K562 (cell line): ENCODE measurements around the gene TMEM143. TPM values are rescaled to one million over a fixed set of nuclear protein-coding genes. Genes with fewer than 3 reads are reported as not detected.

Experiments
- CGGBP1 ChIP-seq: fragments of 250-450 bp; sonication (Bioruptor Pico); IDR thresholded peaks from 2 replicates; pipeline ENCODE4 v1.9.0; 2021; ENCODE audit warnings: mild to moderate bottlenecking
- DNMT1 ChIP-seq: fragments of 450-650 bp; IDR thresholded peaks from 2 replicates; pipeline ENCODE4 v1.6.1; 2016; ENCODE audit warnings: antibody characterized with exemption, mild to moderate bottlenecking
- E2F3 ChIP-seq: fragments of 250-450 bp; sonication (Bioruptor Pico); IDR thresholded peaks from 2 replicates; pipeline ENCODE4 v1.4.0; 2020; ENCODE audit warnings: mild to moderate bottlenecking
- KLF1 ChIP-seq: fragments of 450-650 bp; IDR thresholded peaks from 2 replicates; pipeline ENCODE4 v1.6.1; 2016; ENCODE audit warnings: missing genetic modification characterization, missing compliant biosample characterization
- NFYB ChIP-seq: IDR thresholded peaks from 2 replicates; pipeline ENCODE4 v1.6.1; 2011; ENCODE audit warnings: mild to moderate bottlenecking, moderate library complexity; ENCODE audit not compliant: insufficient read length; ENCODE audit errors: extremely low read depth
- POLR2AphosphoS5 ChIP-seq: IDR thresholded peaks from 2 replicates; pipeline ENCODE4 v1.6.1; 2011; ENCODE audit warnings: mild to moderate bottlenecking, low read depth, low read length, moderate library complexity; ENCODE audit not compliant: control insufficient read depth, insufficient read depth
- SMC3 ChIP-seq: conservative IDR thresholded peaks from 2 replicates; pipeline ENCODE4 v1.6.1; 2011; ENCODE audit warnings: low read depth, low read length, improper control_type of control experiment; ENCODE audit not compliant: insufficient read depth
- ZBTB26 ChIP-seq: fragments of 450-650 bp; formaldehyde crosslinking; IDR thresholded peaks from 2 replicates; pipeline ENCODE4 v1.4.0; 2022; ENCODE audit warnings: missing genetic modification characterization
- ZHX1 ChIP-seq: fragments of 150-350 bp; conservative IDR thresholded peaks from 2 replicates; pipeline ENCODE4 v1.6.1; 2014; ENCODE audit warnings: low read length
- ZNF174 ChIP-seq: fragments of 250-450 bp; sonication (Bioruptor Pico); IDR thresholded peaks from 2 replicates; pipeline ENCODE4 v1.4.0; 2020; ENCODE audit warnings: mild to moderate bottlenecking
- ZNF583 ChIP-seq: fragments of 250-450 bp; sonication (Bioruptor Pico); IDR thresholded peaks from 2 replicates; pipeline ENCODE4 v1.4.0; 2020
- polyA plus RNA-seq, 8 experiments: library from polyadenylated mRNA; depleted of rRNA in 4 of 8; stranded (reverse) in 5 of 8; unstranded in 3 of 8; fragments of >200 nt; fragmentation: Nextera tagmentation in 2 of 8; fragmentation: Illumina TruSeq in 1 of 8; extraction: Ambion mirVana in 2 of 8; extraction: Trizol in 1 of 8; gene quantifications; 2 replicates each; pipeline versions ENCODE4 v1.2.1 to v1.2.3, GENCODE V29; 2011 to 2014; ENCODE audit warnings: inconsistent platforms in 1 of 8, missing spikeins in 1 of 8
- total RNA-seq, 7 experiments: library from RNA; depleted of rRNA in 6 of 7; stranded (reverse); fragments of >200 nt in 6 of 7; fragmentation: Illumina TruSeq in 2 of 7; extraction: Trizol in 2 of 7; gene quantifications; 2 replicates each; pipeline versions ENCODE4 v1.2.1 to v1.2.3, GENCODE V29; 2011 to 2021; ENCODE audit warnings: low replicate concordance in 1 of 7
- TF ChIP-seq, protein P1 (sequence below): sonication (generic); formaldehyde crosslinking; IDR thresholded peaks from 2 replicates; pipeline ENCODE4 v1.8.1; 2023; ENCODE audit warnings: missing genetic modification reagents, mild to moderate bottlenecking, borderline replicate concordance
- TF ChIP-seq, protein P2 (sequence below): fragments of 450-650 bp; formaldehyde crosslinking; IDR thresholded peaks from 2 replicates; pipeline ENCODE4 v1.4.0; 2020; ENCODE audit warnings: mild to moderate bottlenecking, moderate library complexity
- TF ChIP-seq, protein P3 (sequence below): fragments of 200-800 bp; sonication (Bioruptor generic); IDR thresholded peaks from 2 replicates; pipeline ENCODE4 v1.6.1; 2017; ENCODE audit warnings: missing genetic modification characterization, missing compliant biosample characterization

TMEM143 gene
- total and polyA plus RNA-seq, 9 of the 15 experiments (the other 6 are each of a cell fraction or from before 2014, with no cell fraction given), result 0.66 to 8.8 (median 4.3) TPM

- TF ChIP-seq NFYB, result peak; percentile 74
- TF ChIP-seq DNMT1, result no peak
- no peak for TF ChIP-seq ZBTB26 (CRISPR knock-in tag)
- TF ChIP-seq, protein P1, sequence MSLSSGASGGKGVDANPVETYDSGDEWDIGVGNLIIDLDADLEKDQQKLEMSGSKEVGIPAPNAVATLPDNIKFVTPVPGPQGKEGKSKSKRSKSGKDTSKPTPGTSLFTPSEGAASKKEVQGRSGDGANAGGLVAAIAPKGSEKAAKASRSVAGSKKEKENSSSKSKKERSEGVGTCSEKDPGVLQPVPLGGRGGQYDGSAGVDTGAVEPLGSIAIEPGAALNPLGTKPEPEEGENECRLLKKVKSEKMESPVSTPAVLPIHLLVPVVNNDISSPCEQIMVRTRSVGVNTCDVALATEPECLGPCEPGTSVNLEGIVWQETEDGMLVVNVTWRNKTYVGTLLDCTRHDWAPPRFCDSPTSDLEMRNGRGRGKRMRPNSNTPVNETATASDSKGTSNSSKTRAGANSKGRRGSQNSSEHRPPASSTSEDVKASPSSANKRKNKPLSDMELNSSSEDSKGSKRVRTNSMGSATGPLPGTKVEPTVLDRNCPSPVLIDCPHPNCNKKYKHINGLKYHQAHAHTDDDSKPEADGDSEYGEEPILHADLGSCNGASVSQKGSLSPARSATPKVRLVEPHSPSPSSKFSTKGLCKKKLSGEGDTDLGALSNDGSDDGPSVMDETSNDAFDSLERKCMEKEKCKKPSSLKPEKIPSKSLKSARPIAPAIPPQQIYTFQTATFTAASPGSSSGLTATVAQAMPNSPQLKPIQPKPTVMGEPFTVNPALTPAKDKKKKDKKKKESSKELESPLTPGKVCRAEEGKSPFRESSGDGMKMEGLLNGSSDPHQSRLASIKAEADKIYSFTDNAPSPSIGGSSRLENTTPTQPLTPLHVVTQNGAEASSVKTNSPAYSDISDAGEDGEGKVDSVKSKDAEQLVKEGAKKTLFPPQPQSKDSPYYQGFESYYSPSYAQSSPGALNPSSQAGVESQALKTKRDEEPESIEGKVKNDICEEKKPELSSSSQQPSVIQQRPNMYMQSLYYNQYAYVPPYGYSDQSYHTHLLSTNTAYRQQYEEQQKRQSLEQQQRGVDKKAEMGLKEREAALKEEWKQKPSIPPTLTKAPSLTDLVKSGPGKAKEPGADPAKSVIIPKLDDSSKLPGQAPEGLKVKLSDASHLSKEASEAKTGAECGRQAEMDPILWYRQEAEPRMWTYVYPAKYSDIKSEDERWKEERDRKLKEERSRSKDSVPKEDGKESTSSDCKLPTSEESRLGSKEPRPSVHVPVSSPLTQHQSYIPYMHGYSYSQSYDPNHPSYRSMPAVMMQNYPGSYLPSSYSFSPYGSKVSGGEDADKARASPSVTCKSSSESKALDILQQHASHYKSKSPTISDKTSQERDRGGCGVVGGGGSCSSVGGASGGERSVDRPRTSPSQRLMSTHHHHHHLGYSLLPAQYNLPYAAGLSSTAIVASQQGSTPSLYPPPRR (CRISPR knock-in tag), result no peak
- TF ChIP-seq POLR2AphosphoS5, result peak; percentile 48; the same call in 1 of the 2 replicates
- TF ChIP-seq E2F3, result peak; percentile 97
- TF ChIP-seq, protein P2, sequence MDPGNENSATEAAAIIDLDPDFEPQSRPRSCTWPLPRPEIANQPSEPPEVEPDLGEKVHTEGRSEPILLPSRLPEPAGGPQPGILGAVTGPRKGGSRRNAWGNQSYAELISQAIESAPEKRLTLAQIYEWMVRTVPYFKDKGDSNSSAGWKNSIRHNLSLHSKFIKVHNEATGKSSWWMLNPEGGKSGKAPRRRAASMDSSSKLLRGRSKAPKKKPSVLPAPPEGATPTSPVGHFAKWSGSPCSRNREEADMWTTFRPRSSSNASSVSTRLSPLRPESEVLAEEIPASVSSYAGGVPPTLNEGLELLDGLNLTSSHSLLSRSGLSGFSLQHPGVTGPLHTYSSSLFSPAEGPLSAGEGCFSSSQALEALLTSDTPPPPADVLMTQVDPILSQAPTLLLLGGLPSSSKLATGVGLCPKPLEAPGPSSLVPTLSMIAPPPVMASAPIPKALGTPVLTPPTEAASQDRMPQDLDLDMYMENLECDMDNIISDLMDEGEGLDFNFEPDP, result peak; percentile 62; the same call in 1 of the 2 replicates
- TF ChIP-seq SMC3, result 0 out of 2 replicates have a peak, but pooled peaks have one; percentile 8
- no peak for TF ChIP-seq CGGBP1
- peak; percentile 54; the same call in 1 of the 2 replicates for TF ChIP-seq ZNF583
- no peak; the same call in 1 of the 2 replicates for TF ChIP-seq KLF1 (tag)
- TF ChIP-seq, protein P3, sequence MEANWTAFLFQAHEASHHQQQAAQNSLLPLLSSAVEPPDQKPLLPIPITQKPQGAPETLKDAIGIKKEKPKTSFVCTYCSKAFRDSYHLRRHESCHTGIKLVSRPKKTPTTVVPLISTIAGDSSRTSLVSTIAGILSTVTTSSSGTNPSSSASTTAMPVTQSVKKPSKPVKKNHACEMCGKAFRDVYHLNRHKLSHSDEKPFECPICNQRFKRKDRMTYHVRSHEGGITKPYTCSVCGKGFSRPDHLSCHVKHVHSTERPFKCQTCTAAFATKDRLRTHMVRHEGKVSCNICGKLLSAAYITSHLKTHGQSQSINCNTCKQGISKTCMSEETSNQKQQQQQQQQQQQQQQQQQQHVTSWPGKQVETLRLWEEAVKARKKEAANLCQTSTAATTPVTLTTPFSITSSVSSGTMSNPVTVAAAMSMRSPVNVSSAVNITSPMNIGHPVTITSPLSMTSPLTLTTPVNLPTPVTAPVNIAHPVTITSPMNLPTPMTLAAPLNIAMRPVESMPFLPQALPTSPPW (CRISPR knock-in tag), result peak; percentile 85
- TF ChIP-seq ZHX1, result no peak
- no peak for TF ChIP-seq ZNF174 (CRISPR knock-in tag)
Measured at GRCh38 chr19:48363810-48364597, at the start of gene TMEM143, which contains the start of gene SYNGR4 (continued).
